VCaP (cell line): ENCODE results near the gene RSRC2.
"Not testable (repeated sequence)": the region's sequence is repeated elsewhere in the genome, so short reads cannot be mapped to it uniquely, and the experiment has no call there.

Source experiments
- H3K27ac ChIP-seq: fragments of 450-650 bp; 2 replicates; pipeline ENCODE4 v1.5.1; 2017
- TF ChIP-seq, protein P1 (sequence below): fragments of 450-650 bp; conservative IDR thresholded peaks from 2 replicates; pipeline ENCODE4 v1.5.1; 2017; ENCODE audit warnings: mild to moderate bottlenecking, moderate library complexity

The RSRC2 gene

DNA sequence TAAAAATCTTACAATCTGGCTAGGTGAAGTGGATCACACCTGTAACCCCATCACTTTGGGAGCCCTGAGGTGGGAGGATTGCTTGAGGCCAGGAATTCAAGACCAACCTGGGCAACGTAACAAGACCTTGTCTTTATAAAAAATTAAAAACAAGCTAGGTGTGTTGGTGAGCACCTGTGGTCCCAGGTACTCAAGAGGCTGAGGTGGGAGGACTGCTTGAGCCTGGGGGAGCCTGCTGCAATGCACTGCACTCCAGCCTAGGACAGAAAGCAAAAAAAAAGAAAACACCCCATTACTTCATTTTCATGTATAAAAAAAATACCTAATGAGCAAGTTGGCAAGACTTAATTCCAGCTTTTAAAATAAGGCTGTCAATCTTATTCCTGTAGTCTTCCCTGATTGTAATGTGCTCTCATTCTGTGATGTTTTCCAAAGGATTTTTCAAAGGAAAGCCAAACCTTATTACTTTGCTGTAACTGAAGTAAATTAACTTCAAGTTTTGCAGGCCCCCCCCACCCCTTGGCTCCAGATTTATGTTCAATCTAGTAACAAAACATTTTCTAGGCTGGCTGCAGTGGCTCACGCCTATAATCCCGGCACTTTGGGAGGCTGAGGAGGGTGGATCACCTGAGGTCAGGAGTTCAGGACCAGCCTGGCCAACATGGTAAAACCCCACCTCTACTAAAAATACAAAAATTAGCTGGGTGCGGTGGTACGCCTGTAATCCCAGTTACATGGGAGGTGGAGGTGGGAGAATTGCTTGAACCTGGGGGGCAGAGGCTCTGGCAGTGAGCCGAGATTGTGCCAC, 22.7 kb downstream of the RSRC2 start:
- H3K27ac ChIP-seq = no peak overlapping the region
- TF ChIP-seq, protein P1, sequence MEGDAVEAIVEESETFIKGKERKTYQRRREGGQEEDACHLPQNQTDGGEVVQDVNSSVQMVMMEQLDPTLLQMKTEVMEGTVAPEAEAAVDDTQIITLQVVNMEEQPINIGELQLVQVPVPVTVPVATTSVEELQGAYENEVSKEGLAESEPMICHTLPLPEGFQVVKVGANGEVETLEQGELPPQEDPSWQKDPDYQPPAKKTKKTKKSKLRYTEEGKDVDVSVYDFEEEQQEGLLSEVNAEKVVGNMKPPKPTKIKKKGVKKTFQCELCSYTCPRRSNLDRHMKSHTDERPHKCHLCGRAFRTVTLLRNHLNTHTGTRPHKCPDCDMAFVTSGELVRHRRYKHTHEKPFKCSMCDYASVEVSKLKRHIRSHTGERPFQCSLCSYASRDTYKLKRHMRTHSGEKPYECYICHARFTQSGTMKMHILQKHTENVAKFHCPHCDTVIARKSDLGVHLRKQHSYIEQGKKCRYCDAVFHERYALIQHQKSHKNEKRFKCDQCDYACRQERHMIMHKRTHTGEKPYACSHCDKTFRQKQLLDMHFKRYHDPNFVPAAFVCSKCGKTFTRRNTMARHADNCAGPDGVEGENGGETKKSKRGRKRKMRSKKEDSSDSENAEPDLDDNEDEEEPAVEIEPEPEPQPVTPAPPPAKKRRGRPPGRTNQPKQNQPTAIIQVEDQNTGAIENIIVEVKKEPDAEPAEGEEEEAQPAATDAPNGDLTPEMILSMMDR = no peak

DNA sequence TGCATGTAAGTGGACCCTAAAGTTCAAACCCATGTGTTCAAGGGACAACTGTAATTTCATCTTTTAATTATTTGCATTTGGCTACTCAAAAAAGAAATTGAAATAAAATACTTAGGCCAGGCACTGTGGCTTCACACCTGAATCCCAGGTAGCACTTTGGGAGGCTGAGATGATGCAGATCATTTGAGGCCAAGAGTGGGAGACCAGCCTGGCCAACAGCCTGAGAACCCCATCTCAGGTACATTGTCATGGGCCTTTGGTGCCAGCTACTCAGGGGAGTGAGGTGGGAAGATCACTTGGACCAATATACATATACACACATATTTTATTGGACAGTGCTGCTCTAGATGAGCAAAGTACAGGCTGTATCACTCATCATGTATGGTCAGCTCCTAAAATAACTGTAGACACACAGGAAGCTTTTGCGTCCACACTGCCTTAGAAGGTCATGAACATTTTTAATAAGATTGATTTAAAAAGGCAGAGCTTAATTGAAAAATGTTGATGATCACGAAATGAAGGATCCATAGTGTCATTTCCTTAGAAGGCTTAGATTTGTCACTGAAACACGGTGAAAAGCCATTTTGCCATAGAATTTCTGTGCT, 23.5 kb downstream of the RSRC2 start:
- no peak overlapping the region for H3K27ac ChIP-seq
- TF ChIP-seq, protein P1 = no peak

DNA sequence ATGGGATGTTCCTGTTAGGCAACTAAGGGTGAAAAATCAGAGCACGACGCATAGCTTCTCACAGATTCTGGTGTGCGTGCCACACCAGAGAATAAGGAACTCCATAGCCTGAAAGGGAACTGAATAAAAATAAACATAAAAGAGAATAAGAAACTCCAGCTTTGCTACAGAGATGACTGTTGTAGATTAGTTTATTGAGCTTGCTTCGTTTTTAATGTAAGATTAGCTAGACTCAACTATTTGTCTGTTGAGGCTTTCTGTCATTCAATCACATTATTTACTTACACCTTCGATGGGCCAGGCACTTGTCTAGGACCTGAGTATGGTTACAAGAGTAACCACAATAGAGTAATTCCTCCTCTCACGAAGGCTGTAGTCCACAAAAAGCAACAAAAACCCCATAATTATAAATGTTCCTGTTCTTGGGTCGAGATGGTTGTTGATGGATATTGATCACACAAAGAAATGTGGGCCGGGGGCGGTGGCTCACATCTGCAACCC, 25.2 kb downstream of the RSRC2 start:
- H3K27ac ChIP-seq = peak overlapping the region; percentile 98
- TF ChIP-seq, protein P1 = no peak

DNA sequence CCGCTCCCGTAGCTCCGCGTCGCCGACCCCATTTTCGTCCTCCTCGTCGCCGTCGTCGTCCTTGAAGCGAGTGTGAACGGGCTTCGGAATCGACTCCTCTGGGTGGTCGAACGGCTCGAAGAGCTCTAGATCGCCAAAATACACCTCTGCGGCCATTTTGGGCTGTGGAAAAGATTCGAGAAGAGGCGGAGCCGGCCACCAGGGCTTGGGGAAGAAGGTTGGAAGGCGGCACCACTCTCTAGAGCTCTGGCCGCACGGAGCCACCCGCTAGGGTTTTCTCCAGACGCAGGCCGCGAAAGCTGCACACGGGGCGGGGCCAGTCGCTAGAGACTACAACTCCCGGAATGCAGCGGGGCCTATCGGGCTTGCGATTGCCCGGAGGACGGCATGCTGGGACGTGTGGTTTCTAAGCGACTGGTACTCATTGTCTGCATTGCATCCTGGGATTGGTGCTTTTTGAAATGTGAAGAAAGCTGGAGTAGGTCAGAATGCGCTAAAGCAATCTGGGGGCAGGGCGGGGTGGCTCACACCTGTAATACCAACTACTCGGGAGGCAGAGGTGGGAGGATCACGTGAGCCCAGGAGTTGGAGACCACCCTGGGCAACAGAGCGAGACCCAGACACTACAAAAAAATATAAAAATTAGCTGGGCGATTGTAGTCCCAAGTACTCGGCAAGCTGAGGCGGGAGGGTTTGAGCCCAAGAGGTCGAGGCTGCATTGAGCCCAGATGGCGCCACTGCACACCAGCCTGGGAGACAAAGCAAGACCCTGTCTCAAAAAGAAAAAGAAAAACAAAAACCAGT, 25.8 kb downstream of the RSRC2 start, which contains the start of gene ZCCHC8:
Gene ZCCHC8 (minus strand): TSS at position 248 of the 804 bp plus-strand sequence. CDS start 92 bp downstream, at position 156.
- TF ChIP-seq, protein P1 = peak; percentile 26

DNA sequence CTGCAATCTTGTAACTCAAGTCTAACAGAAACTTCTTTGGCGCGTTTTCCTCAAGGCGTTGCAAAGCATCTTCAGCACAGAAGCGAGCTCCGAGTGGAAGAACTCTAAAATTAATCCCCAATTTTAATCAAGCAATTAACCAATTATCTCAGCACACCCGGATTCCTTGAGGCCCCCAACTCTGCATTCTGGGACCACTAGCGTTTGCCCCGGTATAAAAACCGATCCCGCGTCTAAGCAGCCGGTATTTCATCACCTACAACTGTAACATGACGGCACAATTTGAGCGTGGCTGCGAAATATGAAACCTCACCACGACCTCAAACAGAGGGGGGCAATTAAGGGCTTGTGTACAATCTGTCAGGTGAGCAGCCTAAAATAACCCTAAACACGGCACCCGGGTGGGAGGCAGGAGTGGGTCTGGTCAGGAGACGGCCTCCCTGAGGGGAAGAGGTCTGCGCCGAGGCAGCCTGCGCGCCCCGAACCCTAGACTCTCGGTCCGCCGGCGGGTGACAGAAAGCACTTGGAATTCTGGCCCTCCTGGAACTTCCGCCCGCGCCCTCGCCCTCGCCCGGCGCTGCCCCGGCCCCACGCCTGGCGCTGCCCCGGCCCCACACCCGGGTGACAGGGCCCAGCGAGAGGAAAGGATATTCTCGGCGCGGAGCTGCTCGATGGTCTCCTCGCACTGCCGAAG, 26.6 kb downstream of the RSRC2 start:
- TF ChIP-seq, protein P1 = no peak
- H3K27ac ChIP-seq = peak overlapping the region; percentile 98

More for the DNA sequence above, 25.8 kb downstream of the RSRC2 start, which contains the start of gene ZCCHC8:
- peak within 1 kb of the TSS; percentile 98 for H3K27ac ChIP-seq

DNA sequence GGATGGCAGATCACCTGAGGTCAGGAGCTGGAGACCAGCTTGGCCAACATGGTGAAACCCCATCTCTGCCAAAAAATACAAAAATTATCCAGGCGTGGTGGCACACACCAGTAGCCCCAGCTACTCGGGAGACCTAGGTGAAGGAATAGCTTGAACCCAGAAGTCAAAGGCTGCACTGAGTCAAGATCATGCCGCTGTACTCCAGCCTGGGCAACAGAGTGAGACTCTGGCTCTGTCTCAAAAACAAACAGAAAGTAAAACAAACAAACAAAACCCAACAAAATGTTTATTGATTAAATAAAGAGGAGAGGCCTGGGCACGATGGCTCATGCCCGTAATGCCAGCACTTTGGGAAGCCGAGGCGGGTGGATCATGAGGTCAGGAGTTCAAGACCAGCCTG, 31.5 kb downstream of the RSRC2 start:
- TF ChIP-seq, protein P1 = no peak
- H3K27ac ChIP-seq = no peak overlapping the region

DNA sequence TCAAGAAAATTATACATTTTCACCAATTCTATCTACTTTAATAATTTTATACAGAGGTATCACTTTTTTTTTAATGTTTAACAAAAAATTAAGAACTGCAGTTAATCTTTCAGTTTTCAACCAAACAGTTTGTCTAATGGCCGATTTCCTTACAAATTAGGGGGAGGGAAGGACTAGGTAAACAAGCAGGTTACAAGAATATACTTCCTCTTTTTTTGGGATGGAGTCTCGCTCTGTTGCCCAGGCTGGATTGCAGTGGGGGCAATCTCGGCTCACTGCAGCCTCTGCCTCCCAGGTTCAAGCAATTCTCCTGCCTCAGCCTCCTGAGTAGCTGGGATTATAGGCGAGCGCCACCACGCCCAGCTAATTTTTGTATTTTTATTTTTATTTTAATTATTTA, 33.5 kb downstream of the RSRC2 start:
- not testable (repeated sequence) for H3K27ac ChIP-seq
